Right forelimb (tissue), 1 donor: Measurements from ENCODE around the gene TMEM131.

Source experiments
- DNase-seq: peaks from one replicate; pipeline ENCODE4 v3.0.0-alpha.2; 2018

Gene TMEM131

GRCh38 chr2:98020992-98021713 lies 25.4 kb upstream of the TMEM131 start:
- no peak for DNase-seq

GRCh38 chr2:98020516-98020915 lies 24.8 kb upstream of the TMEM131 start:
- no peak for DNase-seq

- no peak for DNase-seq
Measured at GRCh38 chr2:98016908-98017670, 21.3 kb upstream of the TMEM131 start.

- no peak for DNase-seq
Measured at GRCh38 chr2:98015671-98016070, 19.9 kb upstream of the TMEM131 start.

- no peak for DNase-seq
Measured at GRCh38 chr2:98014379-98014778, 18.6 kb upstream of the TMEM131 start.

- DNase-seq: no peak
Measured at GRCh38 chr2:98013407-98014042, 17.8 kb upstream of the TMEM131 start.

GRCh38 chr2:98012561-98012991 lies 16.8 kb upstream of the TMEM131 start:
- no peak for DNase-seq

GRCh38 chr2:98009887-98010760 lies 14.4 kb upstream of the TMEM131 start:
- no peak for DNase-seq

GRCh38 chr2:98008415-98008814 lies 12.7 kb upstream of the TMEM131 start:
- no peak for DNase-seq

- no peak for DNase-seq
Measured at GRCh38 chr2:98006378-98006777, 10.6 kb upstream of the TMEM131 start.

GRCh38 chr2:98004613-98005012 lies 8.9 kb upstream of the TMEM131 start:
- DNase-seq: no peak

GRCh38 chr2:98004047-98004446 lies 8.3 kb upstream of the TMEM131 start:
- DNase-seq: no peak

GRCh38 chr2:97999536-97999935 lies 3.8 kb upstream of the TMEM131 start:
- DNase-seq: no peak

- no peak for DNase-seq
Measured at GRCh38 chr2:97998431-97999005, 2.8 kb upstream of the TMEM131 start.

- DNase-seq: no peak
Measured at GRCh38 chr2:97997784-97998392, 2.1 kb upstream of the TMEM131 start.

GRCh38 chr2:97996679-97997078 lies 931 bp upstream of the TMEM131 start:
- DNase-seq: no peak

- no peak for DNase-seq
Measured at GRCh38 chr2:97995026-97995733, 568 bp downstream of the TMEM131 start.

GRCh38 chr2:97994476-97994875 lies 1.3 kb downstream of the TMEM131 start:
- no peak for DNase-seq

GRCh38 chr2:97993926-97994325 lies 1.8 kb downstream of the TMEM131 start:
- DNase-seq: no peak

GRCh38 chr2:97992836-97993825 lies 2.6 kb downstream of the TMEM131 start:
- no peak for DNase-seq
